ENCODE results near the gene SRR. TPM values are rescaled to one million over a fixed set of nuclear protein-coding genes. Genes with fewer than 3 reads are reported as not detected.

SRR gene
- total and polyA plus RNA-seq, 10 of the 15 experiments (the other 5 are each of a cell fraction or from before 2014, with no cell fraction given), result 11.7 to 33.9 (median 20.2) TPM

- TF ChIP-seq ZNF592 (IDR thresholded peaks at IDR 0.05) (no peak), WRNIP1 (IDR thresholded peaks at IDR 0.05; ENCODE audit: borderline replicate concordance, low read depth, low read length) (no peak)
Observed at GRCh38 chr17:2283302-2283701, 20.4 kb upstream of the SRR start (continued).

- Histone ChIP-seq H3K4me1 (ENCODE audit: control insufficient read depth, insufficient read depth, low read length) (peaks cover 6% of the 10 kb centered on the region), H3K4me3 (no peak overlapping the region), H3K36me3 (ENCODE audit: control insufficient read depth in 2 of 2, insufficient read depth in 2 of 2, low read length in 1 of 2) (peaks cover 2 to 17% of the 10 kb centered on the region in 2 experiments), H3K9me3 (replicated peaks; ENCODE audit: control insufficient read depth, insufficient read depth, low read length) (no peaks in the 10 kb centered on the region; the same call in 1 of the 3 replicates), H3K27ac (ENCODE audit: control insufficient read depth, insufficient read depth) (no peak overlapping the region; the same call in 1 of the 2 replicates), H2AFZ (ENCODE audit: control insufficient read depth, low read depth, low read length) (no peak overlapping the region), H4K20me1 (ENCODE audit: control insufficient read depth, insufficient read depth) (no peaks in the 10 kb centered on the region), H3K9ac (ENCODE audit: control insufficient read depth, insufficient read depth, low read length) (no peak overlapping the region), H3K27me3 (replicated peaks in 1 of 2; ENCODE audit: control insufficient read depth in 2 of 2, insufficient read depth in 2 of 2, low read length in 1 of 2) (no peaks in the 10 kb centered on the region), H3K4me2 (ENCODE audit: control insufficient read depth, insufficient read depth) (peak overlapping the region; percentile 61), H3K79me2 (ENCODE audit: control insufficient read depth, insufficient read depth, low read length) (peaks cover 5% of the 10 kb centered on the region)
- ChIA-PET CTCF (interaction anchor here (0.8 to 1.2 kb wide), 2 partner anchors 12 to 232 kb away, joined by 3 to 5 read pairs; no protein-coding TSS in a partner anchor), POLR2A (interaction anchor here (0.6 kb wide), 1 partner anchor 37 kb away, joined by 3 read pairs; no protein-coding TSS in a partner anchor), RAD21 (ENCODE audit: unreplicated experiment) (interaction anchor here (1.2 to 1.7 kb wide), 3 partner anchors 13 to 70 kb away, joined by 3 read pairs; no protein-coding TSS in a partner anchor), SMC1A (ENCODE audit: uncharacterized antibody, unreplicated experiment) (no interaction called here)
- peak; percentile 95 for FAIRE-seq
- intact Hi-C loops (cut with micrococcal nuclease; ENCODE audit: unreplicated experiment) (no loop called here), in situ Hi-C loops (cut with MboI) (no loop called here)
- peak; percentile 83 for ATAC-seq
- no peak for DNase-seq (ENCODE audit: low read depth, low spot score)
- WGBS (ENCODE audit: insufficient coverage, insufficient replicate concordance, low lambda C conversion rate, missing lambda C conversion rate), result 79% methylated on average over 5 of the region's 5 CpGs
- no TSS peak for BruUV-seq (replicated peaks)
- TF ChIP-seq ZNF622 (IDR thresholded peaks at IDR 0.05) (no peak), RCOR1 (conservative IDR thresholded peaks at IDR 0.05; ENCODE audit: low read depth, low read length) (no peak), CBFB (IDR thresholded peaks at IDR 0.05; ENCODE audit: low read depth) (0 out of 2 replicates have a peak, but pooled peaks have one; percentile 23), POU2F2 (IDR thresholded peaks at IDR 0.05; ENCODE audit: borderline replicate concordance, low read depth, low read length) (peak; percentile 86; the same call in 2 of the 3 replicates), MEF2B (IDR thresholded peaks at IDR 0.05; ENCODE audit: partially characterized antibody, poor library complexity, severe bottlenecking) (peak; percentile 66), RFX5 (IDR thresholded peaks at IDR 0.05; ENCODE audit: low read depth, low read length) (peak; percentile 92), CREB1 (IDR thresholded peaks at IDR 0.05; ENCODE audit: low read depth) (peak; percentile 80), ZBTB40 (IDR thresholded peaks at IDR 0.05; ENCODE audit: borderline replicate concordance) (peak; percentile 70), MEF2A (IDR thresholded peaks at IDR 0.05; ENCODE audit: insufficient read depth, low read depth, low read length) (peak; percentile 94), ATF2 (IDR thresholded peaks at IDR 0.05; ENCODE audit: low read length) (0 out of 2 replicates have a peak, but pooled peaks have one; percentile 31)
Observed at GRCh38 chr17:2289878-2290478, 13.8 kb upstream of the SRR start.
